ENCODE data around the gene ARF5. TPM values are rescaled to one million over a fixed set of nuclear protein-coding genes. Genes with fewer than 3 reads are reported as not detected.
"Not testable (repeated sequence)": the region's sequence is repeated elsewhere in the genome, so short reads cannot be mapped to it uniquely, and the experiment has no call there.

The ARF5 gene
- total RNA-seq, 1 experiment from 2014 or later = 227 TPM

DNA sequence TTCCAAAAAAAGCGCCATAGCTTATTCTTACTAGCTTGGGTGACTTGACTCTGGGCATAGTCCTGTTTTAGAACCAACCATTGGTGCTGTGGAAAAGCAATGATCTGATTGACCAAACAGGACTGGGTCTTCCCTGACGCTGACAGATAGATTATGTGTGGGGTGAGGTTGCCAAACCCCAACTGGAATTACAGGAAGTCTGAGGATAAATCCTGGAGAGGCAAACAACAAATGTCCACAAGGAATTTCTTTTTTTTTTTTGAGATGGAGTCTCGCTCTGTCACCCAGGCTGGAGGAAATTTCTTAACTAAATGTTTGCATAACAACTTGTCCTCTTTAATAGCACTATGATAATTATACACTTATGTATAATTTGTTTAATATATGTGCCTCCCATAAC lies 22.0 kb upstream of the ARF5 start:
- BruUV-seq (replicated peaks) = no TSS peak

DNA sequence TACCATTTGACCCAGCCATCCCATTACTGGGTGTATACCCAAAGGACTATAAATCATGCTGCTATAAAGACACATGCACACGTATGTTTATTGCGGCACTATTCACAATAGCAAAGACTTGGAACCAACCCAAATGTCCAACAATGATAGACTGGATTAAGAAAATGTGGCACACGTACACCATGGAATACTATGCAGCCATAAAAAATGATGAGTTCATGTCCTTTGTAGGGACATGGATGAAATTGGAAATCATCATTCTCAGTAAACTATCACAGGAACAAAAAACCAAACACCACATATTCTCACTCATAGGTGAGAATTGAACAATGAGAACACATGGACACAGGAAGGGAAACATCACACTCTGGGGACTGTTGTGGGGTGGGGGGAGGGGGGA lies 20.2 kb upstream of the ARF5 start:
- H2AFZ ChIP-seq; H4K20me1 ChIP-seq (ENCODE audit: insufficient read depth); H3K79me2 ChIP-seq (ENCODE audit: low read depth); intact Hi-C loops (cut with micrococcal nuclease; ENCODE audit: unreplicated experiment); DNase-seq; H3K4me2 ChIP-seq; H3F3A ChIP-seq (ENCODE audit: insufficient read depth, low read depth); H3K9me3 ChIP-seq (ENCODE audit: insufficient read depth, low read depth); H3K36me3 ChIP-seq (ENCODE audit: low read depth); H3K4me3 ChIP-seq; CTCF ChIA-PET; POLR2A ChIA-PET (ENCODE audit: unreplicated experiment); H3K27me3 ChIP-seq (ENCODE audit: insufficient read depth, low read depth); H3K4me1 ChIP-seq (replicated peaks; ENCODE audit: insufficient read depth); H3K27ac ChIP-seq; BruUV-seq (replicated peaks); H3K9me2 ChIP-seq (ENCODE audit: insufficient read depth): not testable (repeated sequence)

More for the DNA sequence above, 22.0 kb upstream of the ARF5 start:
- Histone ChIP-seq H4K20me1 (ENCODE audit: insufficient read depth) (no peaks in the 10 kb centered on the region), H3K36me3 (ENCODE audit: low read depth) (no peaks in the 10 kb centered on the region), H3K9me2 (ENCODE audit: insufficient read depth) (no peaks in the 10 kb centered on the region), H3K27ac (no peak overlapping the region), H3K4me1 (replicated peaks; ENCODE audit: insufficient read depth) (no peaks in the 10 kb centered on the region), H3F3A (ENCODE audit: insufficient read depth, low read depth) (no peaks in the 10 kb centered on the region), H3K79me2 (ENCODE audit: low read depth) (no peaks in the 10 kb centered on the region), H3K4me2 (no peak overlapping the region), H3K9me3 (ENCODE audit: insufficient read depth, low read depth) (no peaks in the 10 kb centered on the region), H3K27me3 (ENCODE audit: insufficient read depth, low read depth) (no peaks in the 10 kb centered on the region), H3K4me3 (no peak overlapping the region), H2AFZ (no peak overlapping the region)
- CTCF ChIA-PET = no interaction called here
- intact Hi-C loops (cut with micrococcal nuclease; ENCODE audit: unreplicated experiment) = no loop called here
- TF ChIP-seq, protein P1, sequence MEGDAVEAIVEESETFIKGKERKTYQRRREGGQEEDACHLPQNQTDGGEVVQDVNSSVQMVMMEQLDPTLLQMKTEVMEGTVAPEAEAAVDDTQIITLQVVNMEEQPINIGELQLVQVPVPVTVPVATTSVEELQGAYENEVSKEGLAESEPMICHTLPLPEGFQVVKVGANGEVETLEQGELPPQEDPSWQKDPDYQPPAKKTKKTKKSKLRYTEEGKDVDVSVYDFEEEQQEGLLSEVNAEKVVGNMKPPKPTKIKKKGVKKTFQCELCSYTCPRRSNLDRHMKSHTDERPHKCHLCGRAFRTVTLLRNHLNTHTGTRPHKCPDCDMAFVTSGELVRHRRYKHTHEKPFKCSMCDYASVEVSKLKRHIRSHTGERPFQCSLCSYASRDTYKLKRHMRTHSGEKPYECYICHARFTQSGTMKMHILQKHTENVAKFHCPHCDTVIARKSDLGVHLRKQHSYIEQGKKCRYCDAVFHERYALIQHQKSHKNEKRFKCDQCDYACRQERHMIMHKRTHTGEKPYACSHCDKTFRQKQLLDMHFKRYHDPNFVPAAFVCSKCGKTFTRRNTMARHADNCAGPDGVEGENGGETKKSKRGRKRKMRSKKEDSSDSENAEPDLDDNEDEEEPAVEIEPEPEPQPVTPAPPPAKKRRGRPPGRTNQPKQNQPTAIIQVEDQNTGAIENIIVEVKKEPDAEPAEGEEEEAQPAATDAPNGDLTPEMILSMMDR (conservative IDR thresholded peaks at IDR 0.05) = no peak
- no peak for TF ChIP-seq EZH2 (IDR thresholded peaks at IDR 0.05; ENCODE audit: low read depth)
- no peak for DNase-seq
- POLR2A ChIA-PET (ENCODE audit: unreplicated experiment) = no interaction called here

DNA sequence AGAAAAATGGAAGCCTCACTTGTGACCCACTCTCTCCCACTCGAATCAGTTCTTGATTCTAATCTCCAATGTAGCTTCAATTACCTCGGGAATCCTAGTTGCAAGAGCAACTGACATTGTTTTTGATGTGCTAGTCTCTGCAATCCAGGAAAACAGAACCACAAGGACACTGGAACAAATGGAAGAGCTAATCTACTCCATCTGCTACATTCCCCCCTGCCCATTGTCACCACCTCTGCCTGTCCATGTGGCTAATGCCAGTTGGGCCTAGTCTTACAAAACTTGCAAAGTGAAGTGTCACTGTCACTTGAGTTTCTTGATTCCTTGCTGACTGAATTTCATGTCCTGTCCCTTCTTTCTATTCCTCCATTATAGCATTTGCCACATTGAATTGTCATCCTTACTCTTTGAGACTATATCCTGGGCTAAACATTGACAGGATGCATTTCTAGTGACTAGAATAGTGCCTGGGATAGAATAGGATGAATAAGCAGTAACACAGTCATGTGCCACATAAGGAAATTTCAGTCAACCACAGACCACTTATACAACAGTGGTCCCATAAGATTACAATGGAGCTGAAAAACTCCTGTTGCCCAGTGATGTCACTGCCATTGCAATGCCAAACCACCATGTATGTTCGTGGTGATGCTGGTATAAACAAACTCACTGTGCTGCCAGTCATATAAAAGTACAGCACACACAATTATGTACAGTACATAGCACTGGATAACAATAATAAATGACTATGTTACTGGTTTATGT lies 16.3 kb upstream of the ARF5 start:
- no peaks in the 10 kb centered on the region for H3K79me2 ChIP-seq (ENCODE audit: low read depth)
- H3K4me3 ChIP-seq = no peak overlapping the region
- no peaks in the 10 kb centered on the region for H3F3A ChIP-seq (ENCODE audit: insufficient read depth, low read depth)
- no peaks in the 10 kb centered on the region for H4K20me1 ChIP-seq (ENCODE audit: insufficient read depth)
- no peaks in the 10 kb centered on the region for H3K9me3 ChIP-seq (ENCODE audit: insufficient read depth, low read depth)
- H3K36me3 ChIP-seq (ENCODE audit: low read depth) = no peaks in the 10 kb centered on the region
- no peak overlapping the region for H3K4me2 ChIP-seq
- no peak for DNase-seq
- no peak for TF ChIP-seq EZH2 (IDR thresholded peaks at IDR 0.05; ENCODE audit: low read depth)
- TF ChIP-seq, protein P1 (conservative IDR thresholded peaks at IDR 0.05) = no peak
- intact Hi-C loops (cut with micrococcal nuclease; ENCODE audit: unreplicated experiment) = no loop called here
- BruUV-seq (replicated peaks) = no TSS peak
- H2AFZ ChIP-seq = no peak overlapping the region
- no peaks in the 10 kb centered on the region for H3K27me3 ChIP-seq (ENCODE audit: insufficient read depth, low read depth)
- no peaks in the 10 kb centered on the region for H3K9me2 ChIP-seq (ENCODE audit: insufficient read depth)
- POLR2A ChIA-PET (ENCODE audit: unreplicated experiment) = no interaction called here
- no peak overlapping the region for H3K27ac ChIP-seq
- CTCF ChIA-PET = no interaction called here
- no peaks in the 10 kb centered on the region for H3K4me1 ChIP-seq (replicated peaks; ENCODE audit: insufficient read depth)

All from PC-9 (cell line).